Measurements from ENCODE around the gene CACYBP.

Gene CACYBP

DNA sequence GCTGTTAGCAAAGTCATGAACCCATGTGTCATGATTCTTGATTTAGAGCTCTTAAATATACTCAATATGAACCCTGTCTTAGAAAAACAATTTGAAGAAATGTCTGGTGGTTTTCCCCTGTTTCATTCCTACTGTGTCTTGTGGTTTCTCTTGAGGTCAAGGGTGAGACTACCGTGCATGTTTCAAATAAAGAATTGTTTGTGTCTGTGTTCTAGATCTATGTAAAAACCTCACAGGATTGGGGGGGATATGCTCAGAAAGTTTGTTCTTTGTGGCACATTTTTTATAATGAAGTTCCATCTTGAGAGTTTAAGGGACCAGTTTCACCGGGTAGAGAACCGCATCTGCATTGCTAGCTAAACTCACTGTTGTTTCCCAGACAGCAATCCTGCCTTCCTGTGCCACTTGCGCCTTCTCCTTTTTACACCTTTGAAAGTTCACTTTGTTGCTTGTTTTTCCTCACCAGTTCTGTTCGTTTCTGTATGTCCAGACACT is 30.9 kb upstream of the CACYBP start:
- no peaks in the 10 kb centered on the region for H3K79me2 ChIP-seq (ENCODE audit: insufficient read depth, low read length)
- no peaks in the 10 kb centered on the region for H3K9me3 ChIP-seq (ENCODE audit: low read length)
- H2AFZ ChIP-seq (ENCODE audit: low read length): no peak overlapping the region
- peaks cover 5% of the 10 kb centered on the region; the same call in 1 of the 2 replicates for H3F3A ChIP-seq (ENCODE audit: insufficient read depth, low read length)
- TF ChIP-seq EZH2 (IDR thresholded peaks at IDR 0.05; ENCODE audit: borderline replicate concordance, low read length) (no peak), CTCF (IDR thresholded peaks at IDR 0.05; ENCODE audit: low read length) (no peak)
- no peak overlapping the region for H3K4me3 ChIP-seq (ENCODE audit: low read depth, low read length, poor library complexity, severe bottlenecking)
- peaks cover 26% of the 10 kb centered on the region; the same call in 1 of the 2 replicates for H3K36me3 ChIP-seq (ENCODE audit: insufficient read depth, low read length)
- peak overlapping the region; percentile 39; the same call in 1 of the 2 replicates for H3K9ac ChIP-seq (ENCODE audit: low read length)
- no peaks in the 10 kb centered on the region for H4K20me1 ChIP-seq (ENCODE audit: insufficient read depth, low read length)
- H3K27me3 ChIP-seq (ENCODE audit: insufficient read depth, low read length): no peaks in the 10 kb centered on the region
- peak overlapping the region; percentile 94 for H3K27ac ChIP-seq (ENCODE audit: low read depth, low read length, poor library complexity, severe bottlenecking)
- H3K4me1 ChIP-seq (ENCODE audit: insufficient read depth, low read length, severe bottlenecking): peaks cover 58% of the 10 kb centered on the region
- no peaks in the 10 kb centered on the region for H3K9me2 ChIP-seq (ENCODE audit: low read depth, low read length)
- peak overlapping the region; percentile 33 for H3K4me2 ChIP-seq (ENCODE audit: low read length)

DNA sequence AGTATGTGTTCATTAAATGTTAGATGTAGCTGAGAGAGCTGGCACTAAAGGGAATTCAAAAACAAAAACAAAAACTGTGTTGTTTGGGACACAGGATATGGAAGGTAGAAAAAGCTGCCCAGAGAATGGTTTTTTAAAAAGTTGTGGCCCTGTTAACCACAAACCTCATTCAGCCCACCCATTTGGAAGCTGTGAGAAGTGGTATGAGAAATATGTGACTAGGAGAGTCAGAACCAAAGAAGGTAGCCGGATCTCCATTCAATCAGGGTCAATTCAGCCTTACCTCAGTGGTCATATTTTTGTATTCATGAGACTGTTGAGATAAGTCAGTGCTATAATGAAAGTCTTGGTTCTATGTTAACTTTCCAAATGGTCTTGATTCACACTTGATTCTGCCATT is 29.8 kb upstream of the CACYBP start:
- no peaks in the 10 kb centered on the region for H3F3A ChIP-seq (ENCODE audit: insufficient read depth, low read length)
- H3K4me1 ChIP-seq (ENCODE audit: insufficient read depth, low read length, severe bottlenecking): peaks cover 47% of the 10 kb centered on the region
- no peak overlapping the region for H3K4me3 ChIP-seq (ENCODE audit: low read depth, low read length, poor library complexity, severe bottlenecking)
- no peak overlapping the region for H3K9ac ChIP-seq (ENCODE audit: low read length)
- H3K9me2 ChIP-seq (ENCODE audit: low read depth, low read length): no peaks in the 10 kb centered on the region
- H3K27me3 ChIP-seq (ENCODE audit: insufficient read depth, low read length): no peaks in the 10 kb centered on the region
- H3K4me2 ChIP-seq (ENCODE audit: low read length): no peak overlapping the region
- H4K20me1 ChIP-seq (ENCODE audit: insufficient read depth, low read length): no peaks in the 10 kb centered on the region
- peaks cover 36% of the 10 kb centered on the region; the same call in 1 of the 2 replicates for H3K36me3 ChIP-seq (ENCODE audit: insufficient read depth, low read length)
- H3K79me2 ChIP-seq (ENCODE audit: insufficient read depth, low read length): no peaks in the 10 kb centered on the region
- H3K9me3 ChIP-seq (ENCODE audit: low read length): no peaks in the 10 kb centered on the region
- peak overlapping the region; percentile 94 for H3K27ac ChIP-seq (ENCODE audit: low read depth, low read length, poor library complexity, severe bottlenecking)
- no peak overlapping the region for H2AFZ ChIP-seq (ENCODE audit: low read length)
- TF ChIP-seq EZH2 (IDR thresholded peaks at IDR 0.05; ENCODE audit: borderline replicate concordance, low read length): no peak
- no peak for TF ChIP-seq CTCF (IDR thresholded peaks at IDR 0.05; ENCODE audit: low read length)

GRCh38 chr1:174971466-174971865 is 28.3 kb upstream of the CACYBP start:
- Histone ChIP-seq H4K20me1 (ENCODE audit: insufficient read depth, low read length) (no peaks in the 10 kb centered on the region), H3K9me2 (ENCODE audit: low read depth, low read length) (no peaks in the 10 kb centered on the region), H3K9ac (ENCODE audit: low read length) (no peak overlapping the region), H2AFZ (ENCODE audit: low read length) (no peak overlapping the region), H3K79me2 (ENCODE audit: insufficient read depth, low read length) (no peaks in the 10 kb centered on the region), H3K4me2 (ENCODE audit: low read length) (no peak overlapping the region), H3F3A (ENCODE audit: insufficient read depth, low read length) (no peaks in the 10 kb centered on the region), H3K27me3 (ENCODE audit: insufficient read depth, low read length) (no peaks in the 10 kb centered on the region), H3K4me3 (ENCODE audit: low read depth, low read length, poor library complexity, severe bottlenecking) (no peak overlapping the region), H3K36me3 (ENCODE audit: insufficient read depth, low read length) (peaks cover 51% of the 10 kb centered on the region), H3K4me1 (ENCODE audit: insufficient read depth, low read length, severe bottlenecking) (peaks cover 32% of the 10 kb centered on the region), H3K27ac (ENCODE audit: low read depth, low read length, poor library complexity, severe bottlenecking) (no peak overlapping the region), H3K9me3 (ENCODE audit: low read length) (no peaks in the 10 kb centered on the region)
- TF ChIP-seq CTCF (IDR thresholded peaks at IDR 0.05; ENCODE audit: low read length) (no peak), EZH2 (IDR thresholded peaks at IDR 0.05; ENCODE audit: borderline replicate concordance, low read length) (no peak)
